NCI-H1105 (cell line): Measurements from ENCODE around the gene KIF6.
A peak's percentile ranks its signal among the peaks of the same experiment; 100 is the strongest.

ENCODE experiments used
- DNase-seq: peaks from one replicate; lab custom pipeline; 2025; lab: John Stamatoyannopoulos, UW

The KIF6 gene

DNA sequence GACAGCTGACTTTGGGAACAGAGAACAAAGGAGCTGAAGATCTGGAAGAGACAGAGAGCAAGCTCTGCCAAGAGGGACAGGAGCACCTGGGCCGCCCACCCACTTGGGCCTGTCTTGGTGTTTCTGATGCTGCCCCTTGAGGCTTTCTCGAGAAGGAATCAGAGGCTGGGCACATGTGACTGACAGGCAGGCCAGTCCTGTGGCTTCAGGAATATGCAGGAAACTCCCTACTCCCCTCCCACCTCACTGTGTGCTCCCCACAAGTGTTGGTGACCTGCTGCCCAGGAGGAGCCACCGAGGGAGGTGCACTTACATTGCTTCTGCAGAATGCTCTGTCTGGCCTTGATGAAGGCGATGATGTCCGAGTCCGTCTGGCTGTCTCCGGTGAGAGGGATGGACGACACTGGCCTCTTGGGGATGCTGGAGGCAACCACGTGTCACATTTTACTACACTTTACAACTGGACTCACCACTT is 381.8 kb downstream of the KIF6 start:
- no peak for DNase-seq

GRCh38 chr6:39342692-39343395 is 382.4 kb downstream of the KIF6 start:
- no peak for DNase-seq

DNA sequence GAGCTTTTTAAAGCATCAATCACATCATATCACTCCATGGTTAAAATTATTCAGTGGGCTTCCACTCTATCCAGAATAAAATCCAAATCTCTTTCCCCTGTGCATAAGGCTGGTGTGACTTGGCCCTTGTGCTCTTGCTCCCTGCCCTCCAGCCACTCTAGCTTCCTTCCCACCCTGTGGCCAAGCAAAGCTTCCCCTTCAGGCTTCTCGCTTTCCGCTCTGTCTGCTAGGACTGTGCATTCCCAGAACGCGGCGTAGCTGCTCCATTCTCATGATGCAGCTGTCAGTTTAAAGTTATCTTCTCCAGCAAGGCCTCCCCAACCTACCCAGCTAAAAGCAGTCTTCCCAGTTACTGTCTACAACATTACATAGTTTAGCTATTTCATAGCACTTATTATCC is 383.3 kb downstream of the KIF6 start:
- DNase-seq = no peak

DNA sequence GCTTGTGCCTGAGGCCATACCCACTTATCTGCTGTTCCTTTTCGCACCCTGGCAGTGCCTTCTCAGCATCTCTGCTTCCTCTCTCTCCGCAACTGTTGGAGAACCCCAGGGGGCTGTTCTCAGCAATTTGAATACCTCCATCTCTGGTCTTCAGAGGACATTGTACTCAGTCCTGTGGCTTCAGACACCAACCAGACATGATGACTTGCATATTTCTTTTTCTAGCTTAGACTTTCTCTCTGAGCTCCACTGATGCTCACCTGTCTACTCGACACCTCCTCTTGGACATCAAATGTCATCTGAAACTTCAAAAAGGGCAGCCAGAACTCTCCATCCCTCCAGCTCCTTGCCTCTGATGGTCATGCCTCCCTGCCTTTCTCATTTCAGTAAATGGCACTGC is 383.9 kb downstream of the KIF6 start:
- DNase-seq = no peak

DNA sequence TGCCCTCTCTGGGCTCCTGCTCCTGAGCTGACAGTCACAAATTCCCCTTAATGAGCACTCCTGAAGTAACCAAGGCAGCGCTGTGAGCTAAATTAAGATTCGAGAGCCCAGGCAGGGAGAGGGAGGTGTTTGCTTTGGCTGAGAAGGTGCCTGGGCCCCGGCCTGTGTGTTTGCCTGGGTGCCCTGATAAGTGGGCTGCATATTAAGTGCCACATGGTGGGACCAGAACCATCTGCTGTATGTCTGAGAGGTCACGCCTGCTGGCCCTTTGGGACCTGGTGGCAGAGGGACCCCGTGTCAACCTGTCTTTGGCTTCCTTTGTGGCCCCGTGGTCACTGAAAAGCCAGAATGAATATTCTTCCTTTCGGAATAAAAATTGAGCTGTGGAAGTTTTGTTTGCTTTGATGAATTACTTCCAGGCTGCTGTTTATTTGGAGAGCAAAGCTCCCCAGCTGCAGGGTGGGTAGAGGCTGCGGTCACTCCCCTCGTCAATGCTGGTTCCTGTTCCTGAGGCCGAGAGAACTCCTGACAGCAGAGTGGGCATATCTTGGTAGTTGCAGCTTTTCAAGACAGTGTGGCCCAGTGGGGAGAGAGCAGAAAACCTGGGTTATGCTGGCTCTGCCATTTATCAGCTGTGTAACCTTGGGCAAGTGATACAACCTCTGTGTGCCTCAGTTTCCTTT is 385.2 kb downstream of the KIF6 start:
- DNase-seq = peak; percentile 87

- DNase-seq = no peak
These were observed 385.9 kb downstream of the KIF6 start for GRCh38 chr6:39339096-39339867.

DNA sequence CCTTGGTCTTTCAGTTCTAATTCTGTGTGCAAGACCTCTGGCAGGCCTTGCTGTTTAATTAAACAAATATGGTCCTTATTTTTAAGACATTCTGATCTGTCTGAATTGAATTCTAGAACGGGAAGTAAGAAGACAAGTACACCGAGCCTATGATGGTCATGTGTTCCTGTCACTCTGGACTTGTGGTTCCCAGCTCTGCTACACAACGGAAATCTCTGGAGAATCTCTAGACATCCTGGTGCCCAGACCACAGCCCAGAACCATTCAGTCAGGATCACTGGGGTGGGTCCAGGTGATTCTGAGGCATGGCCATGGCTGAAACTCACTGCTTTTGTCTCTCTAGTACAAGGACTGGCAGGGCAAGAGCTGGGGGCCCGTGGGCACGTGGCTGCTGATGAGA is 386.8 kb downstream of the KIF6 start:
- no peak for DNase-seq

GRCh38 chr6:39335780-39336545 is 389.2 kb downstream of the KIF6 start:
- no peak for DNase-seq

- no peak for DNase-seq
These were observed 391.4 kb downstream of the KIF6 start for GRCh38 chr6:39333644-39334438.

- peak; percentile 69 for DNase-seq
These were observed 394.7 kb downstream of the KIF6 start for GRCh38 chr6:39330476-39330875.

DNA sequence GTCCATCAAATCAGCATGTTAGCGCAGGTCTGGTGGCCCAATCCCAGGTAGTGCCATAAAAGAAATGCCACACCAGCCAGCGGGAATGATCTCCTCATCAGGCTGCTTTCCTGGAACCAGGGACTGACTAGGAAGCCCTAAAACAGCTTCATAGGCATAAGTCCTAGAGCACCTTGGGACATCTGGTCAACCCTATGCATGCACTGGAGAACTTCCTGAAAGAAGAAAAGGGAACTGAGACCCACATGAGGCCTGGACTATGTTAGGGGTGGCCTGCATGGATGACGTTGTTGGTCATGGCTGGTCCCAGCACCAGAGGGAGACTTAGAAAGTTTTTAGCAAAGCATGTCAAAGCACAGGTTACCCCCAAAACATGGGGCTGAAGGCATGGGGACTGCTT is 395.2 kb downstream of the KIF6 start:
- peak; percentile 22 for DNase-seq

GRCh38 chr6:39328066-39328465 is 397.1 kb downstream of the KIF6 start:
- no peak for DNase-seq

DNA sequence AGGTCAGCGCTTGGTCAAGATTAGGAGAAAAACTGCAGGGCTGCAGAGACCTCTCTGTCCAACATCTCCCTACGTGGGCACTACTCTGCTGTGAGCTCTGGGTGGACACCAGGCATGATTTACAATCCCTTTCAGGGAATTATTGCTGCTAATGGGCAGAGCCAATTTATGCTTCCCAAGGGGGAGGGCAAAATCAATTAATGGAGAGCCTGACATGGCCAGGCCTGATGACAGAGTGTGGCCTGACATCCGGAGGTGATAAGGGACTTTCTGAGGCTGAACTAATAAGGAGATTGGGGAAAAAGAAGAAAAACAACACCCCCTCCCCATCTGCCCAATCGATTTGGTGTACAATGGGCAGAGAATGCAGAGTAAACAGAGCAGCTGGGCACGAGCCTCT is 397.7 kb downstream of the KIF6 start:
- no peak for DNase-seq

DNA sequence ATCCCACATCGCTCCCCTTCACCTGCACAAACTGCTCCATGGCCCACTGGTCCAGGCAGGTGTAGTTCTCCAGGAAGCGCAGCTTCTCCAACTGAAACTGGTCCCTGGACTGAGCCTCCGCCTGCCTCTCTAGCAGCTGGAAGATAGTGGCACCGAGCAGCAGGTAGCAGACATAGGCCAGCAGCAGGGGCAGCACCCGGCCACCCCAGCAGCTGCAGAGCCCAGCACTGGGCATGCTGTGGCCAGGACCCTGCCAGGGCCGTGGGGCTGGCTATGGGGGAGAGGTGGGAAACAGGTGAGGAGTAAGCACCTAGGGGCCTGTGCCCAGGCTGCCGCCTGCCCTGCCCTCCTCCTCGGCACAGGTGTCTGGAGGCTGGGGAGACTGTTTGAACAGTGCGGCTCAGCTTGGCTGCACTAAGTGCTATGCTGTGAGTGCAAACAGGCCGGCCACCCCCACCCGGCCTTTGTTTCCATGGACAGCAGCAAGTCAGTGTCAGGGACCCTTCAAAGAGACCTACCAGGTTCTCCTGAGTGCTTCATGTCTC is 402.8 kb downstream of the KIF6 start, which contains the start of gene KCNK16:
TSS of gene KCNK16 (minus strand) at position 397 of the 545 bp plus-strand sequence. CDS start at position 235, 162 bp downstream.
- no peak for DNase-seq

- DNase-seq = no peak
These were observed 403.4 kb downstream of the KIF6 start for GRCh38 chr6:39321761-39322160.

- DNase-seq = no peak
These were observed 404.7 kb downstream of the KIF6 start for GRCh38 chr6:39320363-39320984.

DNA sequence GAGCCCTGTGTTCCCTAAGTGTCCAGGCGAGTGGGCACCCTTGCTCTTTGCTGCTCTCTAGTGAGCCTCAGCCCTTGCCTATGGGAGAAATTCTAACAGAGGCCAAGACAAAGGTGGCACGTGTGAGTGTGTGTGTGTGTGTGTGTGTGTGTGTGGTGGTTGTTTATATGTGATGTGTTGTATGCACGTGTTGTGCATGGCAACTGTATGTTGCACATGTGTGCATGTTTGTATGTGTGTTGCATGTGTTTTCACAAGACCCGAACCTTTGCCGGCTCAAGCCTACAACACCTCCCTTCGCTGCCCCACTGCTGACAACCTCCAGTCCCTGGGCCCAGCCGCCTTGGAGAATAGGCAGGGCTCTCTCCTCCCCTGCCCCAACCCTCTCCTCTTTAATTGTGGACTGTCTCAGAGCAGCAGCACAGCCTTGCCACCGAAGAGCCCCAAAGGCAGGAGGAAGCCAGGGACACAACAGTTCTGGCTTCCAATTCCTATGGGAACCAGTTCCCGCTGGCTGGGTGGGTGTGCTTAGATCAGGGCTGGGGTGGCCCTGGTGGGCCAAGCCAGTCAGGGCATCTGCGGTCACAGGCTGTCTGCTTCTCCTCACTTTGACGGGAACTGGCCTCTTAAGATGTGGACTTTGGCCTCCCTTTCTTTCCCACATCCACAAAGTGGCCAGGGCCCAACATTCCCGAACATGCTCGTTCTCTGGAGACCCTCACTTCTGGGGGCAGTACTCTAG is 405.4 kb downstream of the KIF6 start:
- DNase-seq = no peak

GRCh38 chr6:39317256-39317655 is 408.0 kb downstream of the KIF6 start:
- DNase-seq = no peak

DNA sequence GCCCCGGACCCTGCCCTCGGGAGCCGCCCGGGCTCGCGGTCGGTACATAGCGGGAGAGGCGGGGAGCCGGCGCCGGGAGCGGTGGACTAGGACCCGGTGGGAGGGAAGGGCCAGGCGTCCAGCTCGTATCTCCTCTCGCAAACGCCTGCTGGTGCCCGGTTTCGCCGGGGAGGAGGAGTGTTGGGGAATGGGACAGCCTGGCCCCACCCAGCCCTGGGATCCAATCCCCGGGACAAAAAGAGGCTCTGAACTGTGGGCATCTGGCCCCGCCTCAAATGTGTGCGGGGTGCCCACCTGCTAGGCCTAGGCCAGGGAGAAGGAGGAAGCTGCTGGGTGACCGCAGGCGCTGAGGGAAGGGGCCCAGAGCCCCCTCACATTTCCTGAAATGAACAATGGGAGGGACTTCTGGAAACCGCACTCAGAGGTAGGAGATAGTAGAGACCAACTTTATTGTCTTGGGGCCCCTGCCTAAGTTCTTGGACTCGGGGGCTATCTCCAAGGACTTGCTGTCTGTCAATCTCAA is 410.9 kb downstream of the KIF6 start, which contains the start of gene KCNK17:
TSS of gene KCNK17 (minus strand) at position 147 of the 523 bp plus-strand sequence. CDS start at position 48, 99 bp downstream.
- no peak for DNase-seq
